GM19395 (cell line): Measurements from ENCODE around the gene SFI1.

Experiments
- ATAC-seq: cut with Tn5 transposase; IDR thresholded peaks from one replicate; pipeline ENCODE4 v1.9.1; 2021; ENCODE audit warnings: mild to moderate bottlenecking, moderate library complexity; ENCODE audit not compliant: unreplicated experiment

The SFI1 gene

GRCh38 chr22:31615491-31615860, 119.1 kb downstream of the SFI1 start:
- ATAC-seq = no peak

GRCh38 chr22:31615940-31616314, 119.6 kb downstream of the SFI1 start:
- peak; percentile 42 for ATAC-seq

GRCh38 chr22:31616315-31616980, 120.1 kb downstream of the SFI1 start:
- peak; percentile 76 for ATAC-seq

- ATAC-seq = no peak
Observed at GRCh38 chr22:31618057-31618456, 121.7 kb downstream of the SFI1 start.

- no peak for ATAC-seq
Observed at GRCh38 chr22:31618471-31619176, 122.3 kb downstream of the SFI1 start.

- no peak for ATAC-seq
Observed at GRCh38 chr22:31619611-31620300, 123.4 kb downstream of the SFI1 start.

- no peak for ATAC-seq
Observed at GRCh38 chr22:31620756-31621480, 124.6 kb downstream of the SFI1 start.

- no peak for ATAC-seq
Observed at GRCh38 chr22:31621507-31622124, 125.3 kb downstream of the SFI1 start.

- ATAC-seq = no peak
Observed at GRCh38 chr22:31622980-31623379, 126.6 kb downstream of the SFI1 start.

- no peak for ATAC-seq
Observed at GRCh38 chr22:31623592-31624304, 127.4 kb downstream of the SFI1 start.

- ATAC-seq = no peak
Observed at GRCh38 chr22:31625257-31625640, 128.9 kb downstream of the SFI1 start.

- ATAC-seq = no peak
Observed at GRCh38 chr22:31625661-31626426, 129.5 kb downstream of the SFI1 start.

- no peak for ATAC-seq
Observed at GRCh38 chr22:31626427-31627150, 130.3 kb downstream of the SFI1 start.

GRCh38 chr22:31627223-31627731, 130.9 kb downstream of the SFI1 start:
- ATAC-seq = no peak

- no peak for ATAC-seq
Observed at GRCh38 chr22:31628362-31628761, 132.0 kb downstream of the SFI1 start.

- ATAC-seq = no peak
Observed at GRCh38 chr22:31628969-31629708, 132.8 kb downstream of the SFI1 start.

- ATAC-seq = no peak
Observed at GRCh38 chr22:31629741-31630184, 133.4 kb downstream of the SFI1 start.
